Activated T-cell treated with anti-CD3 and anti-CD28 coated beads, Interleukin-2, amount 50 U/mL, for 24 hours (primary cell): ENCODE results near the gene PTPRG.

ENCODE experiments used
- DNase-seq: peaks from one replicate; pipeline ENCODE4 v3.0.0-alpha.2; 2020
- H3K27ac Mint-ChIP-seq: 2 replicates; pipeline ENCODE4 v1.8.0; 2020; ENCODE audit warnings: mild to moderate bottlenecking, mixed read lengths
- H3K27me3 Mint-ChIP-seq: 2 replicates; pipeline ENCODE4 v1.8.0; 2020; ENCODE audit warnings: mixed read lengths
- H3K36me3 Mint-ChIP-seq: 2 replicates; pipeline ENCODE4 v1.8.0; 2020; ENCODE audit warnings: low read depth, mixed read lengths
- H3K4me1 Mint-ChIP-seq: 2 replicates; pipeline ENCODE4 v1.8.0; 2020; ENCODE audit warnings: low read depth, mixed read lengths
- H3K4me3 Mint-ChIP-seq: 2 replicates; pipeline ENCODE4 v1.8.0; 2020; ENCODE audit warnings: mild to moderate bottlenecking, moderate library complexity, mixed read lengths
- H3K9me3 Mint-ChIP-seq: 2 replicates; pipeline ENCODE4 v1.8.0; 2020; ENCODE audit warnings: mixed read lengths

PTPRG gene

DNA sequence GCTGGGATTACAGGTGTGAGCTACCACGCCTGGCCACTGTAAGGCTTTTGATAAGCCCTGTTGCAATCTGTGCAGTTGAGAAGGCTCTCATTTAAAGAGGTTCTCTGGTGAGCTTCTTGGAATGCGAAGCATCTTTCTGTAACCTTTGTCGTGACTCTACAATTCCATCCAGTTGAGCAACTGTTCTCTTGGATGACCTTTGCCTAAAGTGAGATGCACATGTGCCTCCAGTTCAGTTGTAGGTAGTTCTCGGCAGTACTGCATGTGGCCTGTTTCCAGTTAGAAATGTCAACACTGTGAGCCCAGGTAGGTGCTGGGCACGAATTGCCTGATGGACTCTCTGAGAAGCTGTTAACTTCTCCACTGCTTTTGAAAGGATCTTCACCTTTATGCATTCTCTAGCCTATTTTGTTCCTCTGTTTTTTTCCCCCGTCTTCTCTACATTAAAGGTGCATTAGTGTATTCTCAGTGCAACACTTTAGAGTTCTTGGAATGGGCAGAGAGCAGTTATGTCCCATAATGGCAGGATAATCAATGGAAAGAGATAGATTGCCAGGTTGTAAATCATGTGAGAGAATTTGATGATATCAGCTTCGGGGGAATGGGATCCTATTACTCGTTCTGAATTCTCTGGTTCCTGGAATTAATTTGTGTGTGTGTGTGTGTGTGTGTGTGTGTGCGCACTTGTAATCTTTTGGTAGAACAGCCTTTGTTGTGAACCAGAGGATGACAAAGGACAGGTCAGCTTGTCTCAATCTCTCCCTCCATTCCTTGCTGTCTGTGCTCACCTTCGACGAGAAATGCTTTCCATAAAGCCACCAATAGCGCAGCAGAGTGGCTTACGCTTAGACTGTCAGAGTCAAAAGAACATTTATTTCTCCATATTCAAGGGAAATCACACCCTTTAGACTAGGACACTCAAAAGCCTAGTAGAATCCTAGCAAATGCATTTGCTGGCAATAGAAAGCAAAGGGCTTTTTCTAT is 51.1 kb downstream of the PTPRG start:
- no peak for DNase-seq
- H3K4me1 Mint-ChIP-seq, result no peaks in the 10 kb centered on the region
- no peaks in the 10 kb centered on the region for H3K27me3 Mint-ChIP-seq

DNA sequence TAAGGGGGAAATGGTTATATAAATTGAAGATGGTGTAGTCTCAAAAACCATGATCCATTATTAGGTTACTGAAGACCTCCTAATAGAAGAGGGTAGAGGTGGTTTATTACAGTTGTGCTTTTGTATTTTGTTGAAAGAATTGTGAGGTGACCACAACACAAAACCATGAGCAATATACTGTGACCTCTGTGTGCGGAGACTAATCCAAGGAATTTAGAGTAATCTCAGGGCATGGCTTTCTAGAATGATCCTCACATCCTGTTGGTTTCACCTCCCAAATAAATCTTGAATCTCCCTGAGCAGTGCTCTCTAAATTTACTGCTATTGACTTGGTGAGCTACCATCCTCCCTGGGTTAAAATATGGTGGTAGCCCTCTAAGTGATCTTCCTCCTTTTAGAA is 52.3 kb downstream of the PTPRG start:
- Mint-ChIP-seq H3K27me3 (no peaks in the 10 kb centered on the region), H3K27ac (no peak overlapping the region), H3K4me3 (no peak overlapping the region), H3K4me1 (no peaks in the 10 kb centered on the region), H3K36me3 (no peaks in the 10 kb centered on the region), H3K9me3 (no peaks in the 10 kb centered on the region)
- no peak for DNase-seq

More for the DNA sequence above, 51.1 kb downstream of the PTPRG start:
- Mint-ChIP-seq H3K27ac (no peak overlapping the region), H3K36me3 (no peaks in the 10 kb centered on the region), H3K9me3 (no peaks in the 10 kb centered on the region), H3K4me3 (no peak overlapping the region)

DNA sequence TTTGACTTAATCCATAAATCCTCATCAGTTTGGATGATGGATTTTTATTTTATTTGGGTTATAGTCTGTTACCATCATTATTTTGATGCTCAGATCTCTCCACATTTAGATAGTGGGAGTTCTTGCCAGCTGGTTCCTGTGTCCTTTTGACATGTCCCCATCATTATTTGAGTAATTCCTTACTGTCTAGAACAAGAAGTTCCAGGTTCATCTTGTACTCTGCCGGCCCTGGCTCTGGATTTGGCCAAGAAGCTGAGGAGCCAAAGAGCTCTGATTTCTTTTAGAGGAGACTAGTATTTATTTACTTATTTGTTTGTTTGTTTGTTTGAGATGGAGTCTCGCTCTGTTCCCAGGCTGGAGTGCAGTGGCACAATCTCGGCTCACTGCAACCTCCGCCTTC is 54.3 kb downstream of the PTPRG start:
- no peak for DNase-seq
- H3K36me3 Mint-ChIP-seq, result no peaks in the 10 kb centered on the region
- no peak overlapping the region for H3K4me3 Mint-ChIP-seq
- no peaks in the 10 kb centered on the region for H3K9me3 Mint-ChIP-seq
- H3K27ac Mint-ChIP-seq, result no peak overlapping the region
- no peaks in the 10 kb centered on the region for H3K4me1 Mint-ChIP-seq
- no peaks in the 10 kb centered on the region for H3K27me3 Mint-ChIP-seq

DNA sequence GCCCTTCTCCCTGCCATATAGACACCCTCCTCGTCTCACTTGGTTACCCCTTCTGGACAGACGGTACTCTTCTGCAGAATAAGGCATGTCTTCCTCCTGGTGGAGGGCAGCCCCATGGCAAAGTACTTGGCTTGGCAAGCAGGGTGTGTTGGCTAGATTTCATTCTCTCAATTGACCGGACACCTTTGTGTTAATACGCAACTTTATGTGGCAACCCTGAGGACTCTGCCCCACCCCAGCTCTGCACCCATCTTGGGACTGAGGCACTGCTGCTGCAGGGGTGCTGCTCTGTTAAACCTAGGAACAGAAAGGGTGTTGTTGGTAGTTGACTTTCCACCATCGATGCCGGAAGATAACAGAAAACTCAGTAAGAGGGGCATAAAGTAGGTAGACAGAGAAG is 55.2 kb downstream of the PTPRG start:
- Mint-ChIP-seq H3K4me3 (no peak overlapping the region), H3K27me3 (no peaks in the 10 kb centered on the region), H3K4me1 (no peaks in the 10 kb centered on the region), H3K9me3 (no peaks in the 10 kb centered on the region), H3K27ac (no peak overlapping the region), H3K36me3 (no peaks in the 10 kb centered on the region)
- no peak for DNase-seq

DNA sequence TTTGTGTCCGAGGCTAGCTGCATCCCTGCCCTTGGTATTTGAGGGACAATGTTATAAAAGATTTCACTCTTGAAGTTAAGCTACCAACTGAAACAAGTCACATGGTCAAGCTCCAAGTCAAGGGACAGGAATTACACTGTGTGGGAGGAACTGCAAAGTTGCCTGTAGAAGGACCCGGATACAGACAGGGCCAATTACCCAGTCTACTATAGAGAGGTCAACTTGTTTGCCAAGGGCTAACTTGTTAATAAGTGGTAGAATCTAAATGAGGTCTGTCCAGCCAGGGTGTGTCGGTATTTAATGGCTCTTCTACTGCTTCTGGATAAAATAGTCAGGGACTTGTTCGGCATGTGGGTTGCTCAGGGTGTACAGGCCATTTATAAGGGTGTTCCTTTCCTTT is 55.7 kb downstream of the PTPRG start:
- Mint-ChIP-seq H3K4me3 (no peak overlapping the region), H3K4me1 (no peaks in the 10 kb centered on the region), H3K27me3 (no peaks in the 10 kb centered on the region), H3K36me3 (no peaks in the 10 kb centered on the region), H3K27ac (no peak overlapping the region), H3K9me3 (no peaks in the 10 kb centered on the region)
- DNase-seq, result no peak

DNA sequence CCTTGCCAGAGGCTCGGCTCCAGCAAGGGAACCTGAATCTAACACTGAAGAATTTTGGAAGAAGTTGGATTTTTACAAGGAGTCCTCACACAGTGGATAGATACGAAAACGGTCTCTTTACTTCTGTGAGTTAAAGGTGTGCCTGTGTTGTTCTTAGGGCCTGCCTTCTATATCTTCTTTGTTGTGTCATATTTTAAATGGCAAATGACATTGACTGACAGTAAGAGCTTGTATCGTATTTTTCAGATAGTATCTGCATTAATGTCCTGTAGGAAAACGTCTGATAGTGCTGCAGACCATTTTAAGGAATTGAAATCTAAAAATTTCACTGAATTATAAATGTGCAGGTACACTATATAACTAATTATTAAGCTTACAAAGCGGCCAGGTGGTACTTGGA is 56.3 kb downstream of the PTPRG start:
- no peaks in the 10 kb centered on the region for H3K9me3 Mint-ChIP-seq
- no peaks in the 10 kb centered on the region for H3K27me3 Mint-ChIP-seq
- no peak for DNase-seq
- no peaks in the 10 kb centered on the region for H3K36me3 Mint-ChIP-seq
- H3K4me1 Mint-ChIP-seq, result no peaks in the 10 kb centered on the region
- H3K27ac Mint-ChIP-seq, result no peak overlapping the region
- H3K4me3 Mint-ChIP-seq, result no peak overlapping the region

DNA sequence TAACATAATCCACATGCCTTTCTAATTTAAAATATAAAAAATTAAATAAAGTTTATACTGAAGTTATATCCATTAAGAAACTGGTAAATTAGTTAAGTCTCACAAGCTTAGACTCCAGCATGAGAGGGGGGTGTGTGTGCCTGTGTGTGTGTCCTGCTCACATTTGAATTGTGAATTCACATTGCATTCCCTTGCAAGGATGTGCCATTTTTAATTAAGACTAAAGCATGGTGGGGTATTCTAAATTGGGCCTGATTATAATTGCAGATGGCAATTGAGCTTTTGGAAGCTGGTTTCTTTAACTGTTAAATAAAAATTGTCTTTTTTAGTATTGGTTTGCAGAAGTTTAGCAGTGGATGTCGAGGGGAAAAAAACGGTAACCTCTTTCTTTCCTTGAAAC is 56.9 kb downstream of the PTPRG start:
- Mint-ChIP-seq H3K4me1 (no peaks in the 10 kb centered on the region), H3K9me3 (no peaks in the 10 kb centered on the region), H3K4me3 (no peak overlapping the region), H3K36me3 (no peaks in the 10 kb centered on the region), H3K27me3 (no peaks in the 10 kb centered on the region), H3K27ac (no peak overlapping the region)
- DNase-seq, result no peak

DNA sequence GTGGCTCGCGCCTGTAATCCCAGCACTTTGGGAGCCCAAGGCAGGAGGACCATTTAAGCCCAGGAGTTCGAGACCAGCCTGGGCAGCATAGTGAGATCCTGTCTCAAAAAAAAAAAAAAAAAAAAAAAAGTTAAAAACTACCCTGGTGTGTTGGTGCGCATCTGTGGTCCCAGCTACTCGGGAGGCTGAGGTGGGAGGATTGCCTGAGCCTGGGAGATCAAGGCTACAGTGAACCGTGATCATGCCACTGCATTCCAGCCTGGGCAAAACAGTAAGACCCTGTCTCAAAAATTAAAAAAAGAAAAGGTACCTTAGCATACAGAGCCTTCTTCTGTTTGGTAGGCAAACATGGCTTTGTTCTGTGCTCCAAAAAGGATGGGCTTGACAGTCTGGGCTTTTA is 57.5 kb downstream of the PTPRG start:
- no peaks in the 10 kb centered on the region for H3K9me3 Mint-ChIP-seq
- no peak for DNase-seq
- no peak overlapping the region for H3K27ac Mint-ChIP-seq
- no peak overlapping the region for H3K4me3 Mint-ChIP-seq
- H3K4me1 Mint-ChIP-seq, result no peaks in the 10 kb centered on the region
- no peaks in the 10 kb centered on the region for H3K27me3 Mint-ChIP-seq
- no peaks in the 10 kb centered on the region for H3K36me3 Mint-ChIP-seq

DNA sequence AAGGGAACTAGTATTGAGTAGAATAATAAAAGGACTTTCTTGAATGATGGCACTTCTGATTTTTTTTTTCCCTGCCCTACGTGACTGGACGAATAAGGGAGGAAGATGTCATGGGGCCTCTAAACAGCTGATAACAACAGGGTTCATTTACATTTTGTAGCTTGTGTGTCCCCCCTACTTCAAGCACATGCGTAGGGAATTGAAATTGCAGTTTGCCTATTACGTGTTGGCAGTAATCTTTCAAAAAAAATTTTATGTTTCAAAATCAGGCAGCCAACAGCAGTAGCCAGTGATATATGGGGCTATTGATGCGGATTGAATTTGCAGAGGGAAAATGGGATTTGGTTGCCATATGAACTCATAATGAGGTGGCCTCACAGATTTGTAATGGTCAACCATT is 58.7 kb downstream of the PTPRG start:
- Mint-ChIP-seq H3K36me3 (no peaks in the 10 kb centered on the region), H3K27me3 (no peaks in the 10 kb centered on the region), H3K4me1 (no peaks in the 10 kb centered on the region), H3K27ac (no peak overlapping the region), H3K9me3 (no peaks in the 10 kb centered on the region), H3K4me3 (no peak overlapping the region)
- DNase-seq, result no peak

DNA sequence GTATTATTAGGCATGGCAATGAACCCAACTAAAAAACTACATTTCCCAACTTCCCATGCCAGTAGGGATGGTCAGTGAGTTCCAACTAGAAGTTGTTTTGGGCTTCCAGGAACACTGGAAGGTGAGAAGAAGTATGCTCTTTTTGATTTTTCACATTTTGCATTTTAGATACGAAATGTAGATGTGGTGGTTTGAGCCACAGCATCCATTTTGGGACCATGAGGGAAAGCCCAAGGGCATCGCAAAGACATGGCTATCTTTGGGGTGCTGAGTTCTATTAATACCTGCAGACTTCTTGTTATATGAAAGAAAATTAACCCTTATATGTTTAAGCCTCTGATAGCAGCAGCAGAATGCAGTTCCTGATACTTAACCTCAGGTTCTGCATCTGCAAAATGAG is 62.9 kb downstream of the PTPRG start:
- H3K27ac Mint-ChIP-seq, result no peak overlapping the region
- H3K4me3 Mint-ChIP-seq, result no peak overlapping the region
- H3K4me1 Mint-ChIP-seq, result no peaks in the 10 kb centered on the region
- no peak for DNase-seq
- H3K9me3 Mint-ChIP-seq, result no peaks in the 10 kb centered on the region
- H3K36me3 Mint-ChIP-seq, result no peaks in the 10 kb centered on the region
- no peaks in the 10 kb centered on the region for H3K27me3 Mint-ChIP-seq

DNA sequence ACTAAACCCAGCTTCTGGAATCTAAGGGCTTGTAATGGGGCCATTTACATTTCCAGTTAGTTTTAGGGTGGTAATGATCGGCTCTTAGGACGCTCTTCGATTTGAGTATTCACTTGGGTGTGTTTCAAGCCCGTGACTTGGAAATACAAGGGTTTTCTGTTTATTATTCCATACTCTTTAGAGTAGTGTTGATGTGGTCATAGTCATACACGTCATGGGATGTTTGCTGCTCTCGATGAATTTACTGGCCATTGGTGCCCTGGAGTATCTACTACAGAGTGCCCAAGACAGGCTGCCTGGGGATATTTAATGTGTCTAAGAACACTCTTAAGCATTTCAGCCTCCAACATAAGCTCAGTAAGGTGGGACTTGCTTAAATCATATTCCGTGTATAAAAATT is 64.1 kb downstream of the PTPRG start:
- Mint-ChIP-seq H3K4me1 (no peaks in the 10 kb centered on the region), H3K27me3 (no peaks in the 10 kb centered on the region), H3K36me3 (no peaks in the 10 kb centered on the region), H3K9me3 (no peaks in the 10 kb centered on the region), H3K4me3 (no peak overlapping the region), H3K27ac (no peak overlapping the region)
- no peak for DNase-seq

DNA sequence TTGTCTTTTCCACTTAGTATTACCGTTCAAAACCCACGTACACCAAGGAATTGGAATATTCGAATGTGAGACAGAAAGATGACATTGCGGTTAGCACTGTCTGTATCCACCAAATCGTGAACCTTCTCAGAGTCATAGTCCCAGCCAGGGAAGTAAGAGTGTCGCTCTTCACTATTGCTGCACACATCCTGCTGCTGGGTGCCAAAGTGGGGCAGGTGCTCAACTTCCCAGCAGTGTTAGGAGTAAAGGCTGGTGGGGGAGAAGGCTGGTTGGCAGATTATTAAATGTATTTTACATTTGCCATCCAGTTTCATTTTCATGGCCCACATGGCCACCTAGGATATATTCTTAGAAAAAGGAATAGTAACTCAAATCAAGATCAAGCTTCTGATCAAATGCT is 65.1 kb downstream of the PTPRG start:
- Mint-ChIP-seq H3K27me3 (no peaks in the 10 kb centered on the region), H3K9me3 (no peaks in the 10 kb centered on the region), H3K4me1 (no peaks in the 10 kb centered on the region), H3K36me3 (no peaks in the 10 kb centered on the region), H3K27ac (no peak overlapping the region), H3K4me3 (no peak overlapping the region)
- DNase-seq, result no peak

DNA sequence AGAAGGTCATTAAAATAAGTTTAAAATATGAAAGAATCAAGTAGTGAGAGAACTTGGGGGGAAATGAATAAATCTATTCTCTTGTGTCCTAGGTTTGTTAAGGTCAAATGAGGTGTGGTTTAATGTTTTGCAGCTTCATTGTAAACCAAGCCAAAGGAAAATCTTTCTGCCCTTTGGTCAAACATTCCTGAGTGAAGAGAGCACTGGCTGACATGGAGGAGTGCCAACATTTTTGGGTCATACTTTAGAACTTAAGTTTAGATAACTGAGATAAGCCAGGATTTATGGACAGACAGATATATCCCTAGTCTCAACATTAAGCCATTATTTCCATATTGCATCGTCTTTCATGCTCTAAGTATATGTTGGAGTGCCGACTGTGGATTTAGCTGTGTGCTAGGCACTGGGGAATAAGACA is 66.4 kb downstream of the PTPRG start:
- H3K36me3 Mint-ChIP-seq, result no peaks in the 10 kb centered on the region
- no peak overlapping the region for H3K27ac Mint-ChIP-seq
- H3K27me3 Mint-ChIP-seq, result no peaks in the 10 kb centered on the region
- DNase-seq, result no peak
- no peaks in the 10 kb centered on the region for H3K9me3 Mint-ChIP-seq
- no peak overlapping the region for H3K4me3 Mint-ChIP-seq
- H3K4me1 Mint-ChIP-seq, result no peaks in the 10 kb centered on the region

DNA sequence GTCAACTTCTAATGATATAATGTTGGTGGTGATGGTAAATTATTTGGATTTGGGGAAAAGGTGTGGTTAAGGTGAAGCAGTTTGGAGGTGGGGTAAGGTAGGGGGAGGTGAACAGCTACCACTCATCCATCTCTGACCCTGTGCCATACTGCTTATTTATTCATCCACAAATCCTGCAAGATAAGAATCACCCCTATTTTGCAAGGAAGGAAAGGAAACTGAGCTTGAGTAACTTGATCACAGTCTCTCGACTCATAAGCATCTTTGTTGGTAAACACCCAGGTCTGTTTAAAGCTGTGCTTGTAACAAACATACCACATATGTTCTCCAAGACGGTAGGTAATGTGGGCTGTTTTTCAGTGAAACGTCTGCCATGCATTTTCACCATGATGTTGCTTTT is 67.3 kb downstream of the PTPRG start:
- Mint-ChIP-seq H3K4me3 (no peak overlapping the region), H3K36me3 (no peaks in the 10 kb centered on the region), H3K27me3 (no peaks in the 10 kb centered on the region), H3K27ac (no peak overlapping the region), H3K9me3 (no peaks in the 10 kb centered on the region), H3K4me1 (no peaks in the 10 kb centered on the region)
- DNase-seq, result no peak

DNA sequence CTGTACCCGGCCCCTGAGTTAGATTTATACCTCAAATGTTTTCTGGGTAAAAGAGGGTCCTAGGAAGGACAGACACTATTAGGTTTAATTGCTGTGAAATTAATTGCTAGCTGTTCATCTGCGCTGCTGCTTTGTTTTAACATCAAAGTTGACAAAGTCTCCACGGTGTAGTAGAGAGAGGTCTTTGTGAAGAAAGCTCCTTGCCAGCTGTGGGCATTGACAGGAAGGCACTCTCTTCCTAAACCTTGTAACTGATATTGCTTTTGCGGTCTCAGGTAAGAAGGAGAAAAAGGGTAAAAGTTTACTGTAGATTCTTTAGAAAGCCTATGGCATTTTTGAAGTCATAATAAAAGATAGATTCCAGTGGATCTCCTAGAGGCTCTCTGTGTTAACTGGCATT is 68.1 kb downstream of the PTPRG start:
- Mint-ChIP-seq H3K4me3 (no peak overlapping the region), H3K4me1 (no peaks in the 10 kb centered on the region), H3K9me3 (no peaks in the 10 kb centered on the region), H3K36me3 (no peaks in the 10 kb centered on the region), H3K27ac (no peak overlapping the region), H3K27me3 (no peaks in the 10 kb centered on the region)
- no peak for DNase-seq
